ENCODE measurements around the gene WDFY3.

The WDFY3 gene

DNA sequence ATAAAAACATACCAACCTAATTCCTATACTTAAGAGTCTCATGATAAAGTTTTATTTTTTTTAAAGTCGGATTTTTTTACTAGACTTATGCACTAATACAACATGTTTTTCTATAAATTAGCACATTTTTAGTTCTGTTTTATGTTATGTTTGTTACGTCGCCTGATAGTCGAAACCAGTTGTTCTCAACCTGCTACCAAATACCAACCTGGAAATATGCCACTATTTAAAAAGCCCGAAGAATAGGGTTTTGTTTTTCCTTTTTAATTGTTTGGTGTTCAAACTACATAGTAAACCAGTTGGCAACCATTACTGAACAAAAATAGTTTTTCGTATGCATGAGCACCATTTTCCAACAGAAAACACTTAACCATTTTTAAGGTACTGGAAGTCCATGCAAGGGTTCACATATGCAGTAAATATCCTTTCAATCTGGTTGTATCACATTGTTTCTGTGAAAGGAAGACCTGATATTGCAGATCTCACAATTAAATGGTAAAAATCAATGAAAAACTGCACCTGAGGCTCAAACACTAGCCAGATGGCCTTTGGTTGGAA lies 1.4 kb downstream of the WDFY3 start:
- Mint-ChIP-seq H3K9me3 (no peaks in the 10 kb centered on the region), H3K27ac (no peak overlapping the region), H3K4me1 (ENCODE audit: low read depth) (peaks cover 8% of the 10 kb centered on the region), H3K4me3 (peak overlapping the region; percentile 43), H3K36me3 (ENCODE audit: low read depth) (peaks cover 2% of the 10 kb centered on the region), H3K27me3 (ENCODE audit: low read depth) (peaks cover 33% of the 10 kb centered on the region)
- no peak for DNase-seq (ENCODE audit: low spot score)

DNA sequence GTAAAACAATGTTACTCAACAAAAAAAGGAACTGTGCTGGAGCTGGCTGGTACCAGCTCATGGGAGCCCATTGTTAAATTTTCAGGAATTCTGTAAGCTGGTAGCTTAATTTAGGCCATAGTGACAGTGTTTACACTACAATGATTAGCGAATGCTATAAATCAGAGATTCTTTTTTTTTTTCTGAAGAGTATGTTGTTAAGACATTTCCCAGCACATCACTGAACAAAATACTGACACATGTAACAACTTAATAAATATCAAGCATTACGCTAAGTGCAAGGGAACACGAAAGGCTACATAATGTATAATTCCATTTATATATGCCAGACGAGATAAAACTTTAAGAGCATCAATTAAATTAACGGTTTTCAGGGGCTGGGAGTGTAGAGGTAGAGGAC lies 4.4 kb downstream of the WDFY3 start:
- Mint-ChIP-seq H3K36me3 (ENCODE audit: low read depth) (peaks cover 2% of the 10 kb centered on the region), H3K4me1 (ENCODE audit: low read depth) (peaks cover 5% of the 10 kb centered on the region), H3K4me3 (no peak overlapping the region), H3K27ac (no peak overlapping the region), H3K27me3 (ENCODE audit: low read depth) (peaks cover 18% of the 10 kb centered on the region), H3K9me3 (no peaks in the 10 kb centered on the region)
- no peak for DNase-seq (ENCODE audit: low spot score)

DNA sequence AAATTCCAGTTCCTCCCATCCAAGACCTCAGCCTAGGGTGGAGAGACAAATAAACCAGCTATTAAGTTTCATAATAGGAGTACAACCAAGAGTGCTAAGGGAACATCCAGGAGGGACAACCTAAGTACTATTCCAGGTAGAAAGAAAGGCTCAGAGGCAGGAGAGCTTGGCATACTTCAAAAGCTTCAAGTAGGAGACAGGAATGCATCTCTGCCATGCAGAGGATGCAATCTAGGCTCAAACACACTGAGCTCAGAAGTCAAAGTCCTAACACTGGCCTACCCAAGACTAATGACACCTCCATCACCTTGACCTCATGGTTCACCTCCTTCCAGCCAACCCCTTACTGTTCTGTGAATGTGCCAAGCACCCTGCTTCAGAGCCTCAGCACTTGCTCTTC lies 8.1 kb downstream of the WDFY3 start:
- Mint-ChIP-seq H3K4me3 (no peak overlapping the region), H3K27me3 (ENCODE audit: low read depth) (no peaks in the 10 kb centered on the region), H3K4me1 (ENCODE audit: low read depth) (no peaks in the 10 kb centered on the region), H3K27ac (no peak overlapping the region), H3K36me3 (ENCODE audit: low read depth) (no peaks in the 10 kb centered on the region), H3K9me3 (no peaks in the 10 kb centered on the region)
- DNase-seq (ENCODE audit: low spot score) = no peak

DNA sequence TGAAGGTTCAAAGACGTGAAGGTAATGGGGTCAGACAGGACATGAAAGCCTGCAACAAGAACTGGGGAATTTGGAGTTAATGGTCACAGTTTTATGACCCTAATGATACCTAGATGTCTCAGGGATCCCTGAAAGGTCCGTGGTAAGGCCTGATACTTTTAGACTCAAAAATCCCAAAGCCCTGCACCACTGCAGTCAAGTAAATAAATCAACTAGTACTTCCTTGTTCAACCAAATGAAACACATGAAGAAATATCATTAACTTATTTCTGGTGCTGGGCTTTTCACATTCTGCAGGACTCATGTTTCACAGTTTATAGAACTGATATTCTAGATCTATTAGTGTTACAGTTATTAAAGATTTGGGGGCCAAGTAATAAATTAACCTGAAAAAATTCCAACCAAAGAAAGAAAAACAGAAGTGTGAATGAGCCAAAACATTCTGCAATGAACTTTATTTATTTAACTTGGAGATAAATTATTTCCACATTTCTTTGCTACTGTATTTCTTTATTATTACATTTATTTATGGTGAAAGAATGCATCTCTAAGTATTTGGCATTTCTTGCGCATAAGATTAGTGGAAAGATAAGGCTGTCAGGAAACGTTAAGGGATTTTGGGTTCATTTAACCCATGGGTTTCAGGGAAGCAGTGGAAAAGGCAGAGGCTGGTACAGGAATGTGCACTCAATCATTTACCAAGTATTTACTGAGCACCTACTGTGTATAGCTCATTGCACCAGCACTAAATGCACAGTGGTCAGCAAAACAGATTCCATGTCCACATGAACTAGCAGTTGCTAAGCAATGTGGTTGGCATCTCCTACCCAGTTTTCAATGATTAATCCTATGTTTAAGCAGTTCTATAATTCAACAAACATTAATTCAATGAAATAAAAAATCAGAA lies 8.7 kb downstream of the WDFY3 start:
- H3K27me3 Mint-ChIP-seq (ENCODE audit: low read depth) = no peaks in the 10 kb centered on the region
- no peaks in the 10 kb centered on the region for H3K4me1 Mint-ChIP-seq (ENCODE audit: low read depth)
- DNase-seq (ENCODE audit: low spot score) = no peak
- H3K36me3 Mint-ChIP-seq (ENCODE audit: low read depth) = no peaks in the 10 kb centered on the region
- no peaks in the 10 kb centered on the region for H3K9me3 Mint-ChIP-seq
- no peak overlapping the region for H3K27ac Mint-ChIP-seq
- no peak overlapping the region for H3K4me3 Mint-ChIP-seq

DNA sequence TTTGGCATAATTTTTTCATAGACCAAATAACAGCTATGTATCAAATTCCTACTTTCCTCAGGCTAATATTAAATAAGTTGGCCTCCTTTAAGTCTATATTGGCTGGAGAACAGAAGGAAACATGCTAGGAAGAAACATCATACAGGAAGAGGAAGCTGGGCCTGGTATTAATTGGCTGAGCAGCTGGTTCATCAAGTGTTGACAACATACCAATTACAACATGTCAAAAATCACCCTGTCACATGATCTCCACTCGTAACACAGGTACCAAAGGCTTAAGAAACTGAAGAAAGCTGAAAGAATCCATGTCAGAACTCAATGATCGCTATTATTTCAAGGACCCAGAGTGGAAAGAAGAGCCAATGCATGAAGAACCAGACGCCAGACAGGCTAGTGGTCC lies 10.5 kb downstream of the WDFY3 start:
- no peak overlapping the region for H3K27ac Mint-ChIP-seq
- H3K9me3 Mint-ChIP-seq = no peaks in the 10 kb centered on the region
- H3K4me1 Mint-ChIP-seq (ENCODE audit: low read depth) = no peaks in the 10 kb centered on the region
- no peak for DNase-seq (ENCODE audit: low spot score)
- no peak overlapping the region for H3K4me3 Mint-ChIP-seq
- no peaks in the 10 kb centered on the region for H3K27me3 Mint-ChIP-seq (ENCODE audit: low read depth)
- H3K36me3 Mint-ChIP-seq (ENCODE audit: low read depth) = no peaks in the 10 kb centered on the region

DNA sequence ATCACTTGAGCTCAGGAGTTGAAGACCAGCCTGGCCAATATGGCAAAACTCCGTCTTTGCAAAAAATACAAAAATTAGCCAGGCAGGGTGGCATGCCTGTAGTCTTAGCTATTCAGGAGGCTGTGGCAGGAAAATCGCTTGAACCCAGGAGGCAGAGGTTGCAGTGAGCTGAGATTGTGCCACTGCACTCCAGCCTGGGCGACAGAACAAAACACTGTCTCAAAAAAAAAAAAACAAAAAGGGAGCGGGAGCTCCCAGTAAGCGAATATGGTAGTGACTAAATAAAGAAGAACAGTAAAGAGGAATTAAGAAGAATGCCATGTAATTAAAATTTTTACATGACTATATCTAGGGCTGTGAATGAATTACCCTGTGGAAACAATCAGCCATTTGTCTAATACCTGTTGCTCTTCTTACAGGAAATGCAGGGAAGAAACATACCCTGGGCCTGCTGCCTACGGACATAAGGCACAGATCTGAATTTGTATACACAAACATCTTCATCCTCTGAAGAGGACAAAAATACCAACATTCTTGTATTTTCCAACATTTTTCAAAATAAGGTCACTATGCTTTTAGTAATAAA lies 11.4 kb downstream of the WDFY3 start:
- Mint-ChIP-seq H3K9me3 (no peaks in the 10 kb centered on the region), H3K27ac (no peak overlapping the region), H3K36me3 (ENCODE audit: low read depth) (no peaks in the 10 kb centered on the region), H3K4me3 (no peak overlapping the region), H3K27me3 (ENCODE audit: low read depth) (no peaks in the 10 kb centered on the region), H3K4me1 (ENCODE audit: low read depth) (no peaks in the 10 kb centered on the region)
- DNase-seq (ENCODE audit: low spot score) = no peak

DNA sequence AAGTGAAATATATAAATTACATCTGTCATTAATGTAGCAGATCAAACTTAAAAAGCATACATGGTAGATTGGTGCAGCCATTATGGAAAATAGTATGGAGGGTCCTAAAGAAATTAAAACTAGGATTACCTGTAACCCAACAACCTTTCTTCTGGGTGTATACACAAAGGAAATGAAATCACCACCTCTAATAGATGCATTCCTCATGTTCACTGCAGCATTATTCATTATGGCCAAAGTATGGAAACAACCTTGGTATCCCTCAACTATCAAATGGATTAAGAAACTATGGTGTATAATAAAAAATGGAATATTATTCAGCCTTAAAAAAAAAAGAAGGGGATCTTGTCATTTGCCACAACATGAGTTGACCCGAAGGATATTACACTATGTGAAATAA lies 13.7 kb downstream of the WDFY3 start:
- H3K4me1 Mint-ChIP-seq (ENCODE audit: low read depth) = no peaks in the 10 kb centered on the region
- no peak overlapping the region for H3K4me3 Mint-ChIP-seq
- no peak for DNase-seq (ENCODE audit: low spot score)

DNA sequence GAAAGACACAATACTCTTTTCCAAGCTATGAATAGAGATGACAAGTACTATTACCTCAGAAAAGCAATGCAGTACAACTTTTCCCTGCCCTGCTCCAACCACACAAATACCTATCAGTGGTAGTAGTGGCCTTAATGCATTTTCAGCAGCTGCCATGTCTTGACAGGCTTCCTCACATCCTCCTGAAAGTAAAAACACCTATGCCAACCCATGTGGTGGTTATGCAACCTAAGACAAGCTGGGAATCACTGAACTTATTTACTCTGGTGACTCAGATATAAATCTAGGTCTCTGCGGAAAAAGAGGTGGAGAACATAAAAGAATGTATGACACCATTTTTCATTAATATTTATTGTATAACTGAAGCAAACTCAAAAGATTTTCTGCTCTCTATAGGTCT lies 14.5 kb downstream of the WDFY3 start:
- Mint-ChIP-seq H3K27me3 (ENCODE audit: low read depth) (no peaks in the 10 kb centered on the region), H3K4me1 (ENCODE audit: low read depth) (no peaks in the 10 kb centered on the region), H3K4me3 (no peak overlapping the region), H3K9me3 (no peaks in the 10 kb centered on the region), H3K36me3 (ENCODE audit: low read depth) (no peaks in the 10 kb centered on the region), H3K27ac (no peak overlapping the region)
- DNase-seq (ENCODE audit: low spot score) = no peak

More for the DNA sequence above, 13.7 kb downstream of the WDFY3 start:
- no peaks in the 10 kb centered on the region for H3K9me3 Mint-ChIP-seq
- H3K27ac Mint-ChIP-seq = no peak overlapping the region
- H3K36me3 Mint-ChIP-seq (ENCODE audit: low read depth) = no peaks in the 10 kb centered on the region
- H3K27me3 Mint-ChIP-seq (ENCODE audit: low read depth) = no peaks in the 10 kb centered on the region

DNA sequence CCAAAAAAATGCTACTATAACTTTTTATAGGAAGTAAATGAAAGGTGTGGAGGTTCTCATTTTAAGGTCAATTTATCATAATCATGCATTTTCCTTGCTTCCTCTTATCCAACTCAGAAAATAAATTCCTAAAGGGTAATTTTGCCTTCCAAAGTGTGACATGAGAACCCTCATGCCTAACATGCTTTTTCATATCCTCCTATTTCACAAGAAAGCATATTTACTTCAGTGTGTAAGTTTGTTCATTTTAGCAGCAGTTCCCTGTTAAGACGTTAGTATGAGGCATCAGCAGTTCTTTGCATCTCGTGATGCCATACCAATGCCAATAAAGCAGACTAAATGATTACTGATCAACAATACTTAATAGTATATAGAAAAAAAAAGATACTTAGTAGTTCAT lies 18.4 kb downstream of the WDFY3 start:
- Mint-ChIP-seq H3K4me3 (no peak overlapping the region), H3K4me1 (ENCODE audit: low read depth) (no peaks in the 10 kb centered on the region), H3K27ac (no peak overlapping the region), H3K36me3 (ENCODE audit: low read depth) (no peaks in the 10 kb centered on the region), H3K9me3 (no peaks in the 10 kb centered on the region), H3K27me3 (ENCODE audit: low read depth) (no peaks in the 10 kb centered on the region)
- no peak for DNase-seq (ENCODE audit: low spot score)

DNA sequence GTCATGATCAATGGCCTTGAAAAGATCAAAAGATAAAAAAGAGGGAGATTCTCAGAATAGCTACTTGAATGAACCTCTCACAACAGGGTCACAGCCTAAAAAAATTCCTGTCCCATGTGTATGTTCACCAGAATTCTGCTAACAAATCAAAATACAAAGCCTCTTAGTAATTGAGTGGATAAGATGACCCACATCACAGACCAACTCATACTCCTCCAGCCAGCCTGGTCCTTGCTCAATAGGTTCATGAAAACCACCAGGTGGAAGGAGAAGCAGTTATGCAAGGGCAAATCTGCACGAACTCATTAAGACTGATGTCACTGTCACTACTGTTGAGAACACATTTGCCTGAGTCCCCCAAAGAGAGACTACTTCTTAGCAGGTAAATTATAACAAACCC lies 21.5 kb downstream of the WDFY3 start:
- H3K27ac Mint-ChIP-seq = no peak overlapping the region

DNA sequence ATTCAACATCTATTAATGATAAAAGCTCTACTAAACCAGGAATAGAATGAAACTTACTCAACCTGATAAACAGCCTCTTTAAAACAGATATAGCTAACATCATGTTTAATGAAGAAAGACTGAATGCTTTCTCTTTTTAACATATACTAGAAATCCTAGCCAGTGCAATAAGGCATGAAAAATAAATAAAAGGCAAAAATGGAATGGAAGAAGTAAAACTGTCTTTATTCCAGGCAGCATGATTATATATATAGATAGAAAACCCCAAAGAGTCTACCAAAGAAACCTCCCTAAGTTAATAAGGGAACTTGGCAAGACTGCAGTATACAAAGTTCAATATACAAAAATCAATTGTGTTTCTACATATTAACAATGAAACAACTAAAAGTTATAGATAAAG lies 25.5 kb downstream of the WDFY3 start:
- H3K4me1 Mint-ChIP-seq (ENCODE audit: low read depth) = no peaks in the 10 kb centered on the region
- DNase-seq (ENCODE audit: low spot score) = no peak
- H3K4me3 Mint-ChIP-seq = no peak overlapping the region
- no peak overlapping the region for H3K27ac Mint-ChIP-seq
- no peaks in the 10 kb centered on the region for H3K27me3 Mint-ChIP-seq (ENCODE audit: low read depth)
- no peaks in the 10 kb centered on the region for H3K36me3 Mint-ChIP-seq (ENCODE audit: low read depth)
- H3K9me3 Mint-ChIP-seq = peaks cover 14% of the 10 kb centered on the region

More for the DNA sequence above, 21.5 kb downstream of the WDFY3 start:
- DNase-seq (ENCODE audit: low spot score) = no peak
- no peaks in the 10 kb centered on the region for H3K27me3 Mint-ChIP-seq (ENCODE audit: low read depth)
- no peaks in the 10 kb centered on the region for H3K4me1 Mint-ChIP-seq (ENCODE audit: low read depth)
- H3K36me3 Mint-ChIP-seq (ENCODE audit: low read depth) = no peaks in the 10 kb centered on the region
- no peak overlapping the region for H3K4me3 Mint-ChIP-seq
- H3K9me3 Mint-ChIP-seq = peaks cover 7% of the 10 kb centered on the region

DNA sequence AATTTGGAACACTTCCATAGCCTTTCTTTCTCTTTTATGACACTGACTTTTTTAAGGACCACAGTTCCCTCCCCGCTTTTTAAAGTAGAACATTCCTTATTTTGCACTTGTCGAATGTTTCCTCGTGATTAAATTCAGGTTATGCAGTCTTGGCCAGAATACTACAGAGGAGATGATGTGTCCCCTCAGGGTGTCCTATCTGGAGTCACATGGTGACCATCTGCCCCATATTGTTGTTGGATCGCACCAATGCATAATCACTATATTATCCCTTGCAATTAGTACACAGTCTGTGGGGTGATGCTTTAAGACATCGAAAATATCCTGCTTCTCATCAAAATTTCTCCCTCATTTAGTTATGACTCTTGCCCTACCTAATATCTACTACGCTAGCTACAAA lies 27.4 kb downstream of the WDFY3 start:
- H3K4me3 Mint-ChIP-seq = no peak overlapping the region
- no peaks in the 10 kb centered on the region for H3K27me3 Mint-ChIP-seq (ENCODE audit: low read depth)
- peaks cover 14% of the 10 kb centered on the region for H3K9me3 Mint-ChIP-seq
- H3K4me1 Mint-ChIP-seq (ENCODE audit: low read depth) = no peaks in the 10 kb centered on the region
- DNase-seq (ENCODE audit: low spot score) = no peak
- no peak overlapping the region for H3K27ac Mint-ChIP-seq
- no peaks in the 10 kb centered on the region for H3K36me3 Mint-ChIP-seq (ENCODE audit: low read depth)

DNA sequence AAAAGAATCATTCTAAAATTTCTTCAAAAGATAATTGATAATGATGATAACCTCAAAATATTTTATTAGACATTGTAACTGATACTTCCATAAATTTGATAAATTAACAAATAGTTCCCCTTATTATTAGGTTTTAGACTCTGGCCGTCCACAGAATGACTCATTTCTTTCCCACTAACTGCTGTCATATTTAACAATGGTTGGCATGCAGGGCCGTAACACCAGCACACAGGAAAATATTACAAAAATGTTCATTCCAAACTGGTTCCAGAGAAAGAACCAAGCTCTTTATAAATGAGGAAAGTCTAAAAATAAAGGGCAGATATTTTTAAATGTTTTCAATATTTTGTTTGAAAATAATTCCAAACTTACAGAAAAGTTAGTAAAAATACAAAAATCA lies 28.2 kb downstream of the WDFY3 start:
- H3K36me3 Mint-ChIP-seq (ENCODE audit: low read depth) = no peaks in the 10 kb centered on the region
- H3K9me3 Mint-ChIP-seq = peaks cover 14% of the 10 kb centered on the region
- H3K27ac Mint-ChIP-seq = no peak overlapping the region
- H3K4me3 Mint-ChIP-seq = no peak overlapping the region
- no peaks in the 10 kb centered on the region for H3K27me3 Mint-ChIP-seq (ENCODE audit: low read depth)
- DNase-seq (ENCODE audit: low spot score) = no peak
- no peaks in the 10 kb centered on the region for H3K4me1 Mint-ChIP-seq (ENCODE audit: low read depth)

DNA sequence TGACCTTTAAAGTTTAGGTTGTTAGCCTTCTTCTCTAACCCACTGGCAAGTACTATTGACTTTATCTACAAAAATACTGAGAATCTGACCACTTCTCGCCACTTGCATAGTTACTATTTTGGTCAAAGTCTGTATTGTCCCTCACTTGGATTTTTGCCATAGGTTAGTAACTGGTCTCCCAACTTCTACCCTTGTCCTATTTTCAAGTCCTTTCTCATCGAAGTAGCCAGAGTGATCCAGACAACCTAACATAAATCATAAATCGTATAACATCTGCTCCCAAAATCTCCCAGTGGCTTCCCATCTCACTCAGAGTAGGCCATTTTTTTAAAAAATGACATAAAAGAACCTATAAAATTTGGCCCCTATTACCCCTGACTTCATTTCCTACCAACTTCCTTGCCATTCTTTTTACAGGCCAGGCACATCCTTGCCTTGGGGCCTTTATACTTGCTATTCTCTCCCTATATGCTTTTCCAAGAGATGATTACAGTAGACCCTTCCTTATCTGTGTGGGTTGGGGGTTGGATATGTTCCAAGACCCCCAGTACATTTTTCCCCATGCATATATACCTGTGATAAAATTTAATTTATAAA lies 29.0 kb downstream of the WDFY3 start:
- Mint-ChIP-seq H3K27ac (no peak overlapping the region), H3K27me3 (ENCODE audit: low read depth) (no peaks in the 10 kb centered on the region), H3K36me3 (ENCODE audit: low read depth) (no peaks in the 10 kb centered on the region), H3K9me3 (peaks cover 14% of the 10 kb centered on the region), H3K4me1 (ENCODE audit: low read depth) (no peaks in the 10 kb centered on the region), H3K4me3 (no peak overlapping the region)
- no peak for DNase-seq (ENCODE audit: low spot score)
